Measurements from ENCODE around the gene CNTNAP4. TPM values are rescaled to one million over a fixed set of nuclear protein-coding genes. Genes with fewer than 3 reads are reported as not detected.
A peak's percentile ranks its signal among the peaks of the same experiment; 100 is the strongest.

CNTNAP4 gene
- polyA plus RNA-seq (ENCODE audit: insufficient read length in 4 of 4), result under 1 TPM; 0.14 to 0.51 (median 0.24) TPM

GRCh38 chr16:76276745-76277438 is at the start of gene CNTNAP4:
Gene CNTNAP4 (plus strand): TSS chr16:76277401. CDS start chr16:76277663, 262 bp downstream.
- DNase-seq (ENCODE audit: low read depth in 4 of 4, low spot score in 2 of 4), result no peak

- DNase-seq (ENCODE audit: low read depth in 4 of 4, low spot score in 2 of 4), result no peak
Measured at GRCh38 chr16:76228546-76229146, 48.6 kb upstream of the CNTNAP4 start.

DNA sequence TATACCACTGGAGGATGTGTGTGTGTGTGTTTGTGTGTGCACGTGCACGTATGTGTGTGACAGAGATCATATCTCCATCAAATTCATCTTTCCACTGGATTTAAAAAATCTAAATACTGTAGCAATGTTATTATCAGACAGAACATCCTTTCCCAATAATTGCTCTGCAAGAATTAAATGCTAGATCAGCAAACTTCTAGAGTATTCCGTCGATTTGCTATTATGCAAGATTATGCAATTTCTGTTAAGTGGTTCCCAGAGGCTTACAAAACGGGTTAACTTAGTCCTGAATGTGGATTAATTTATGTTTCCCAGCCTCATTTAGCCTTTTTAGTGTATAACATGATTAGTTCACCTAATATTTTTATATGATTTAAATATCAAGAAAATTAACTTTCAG is 44.5 kb upstream of the CNTNAP4 start:
- no peak for DNase-seq (ENCODE audit: low read depth in 4 of 4, low spot score in 2 of 4)

DNA sequence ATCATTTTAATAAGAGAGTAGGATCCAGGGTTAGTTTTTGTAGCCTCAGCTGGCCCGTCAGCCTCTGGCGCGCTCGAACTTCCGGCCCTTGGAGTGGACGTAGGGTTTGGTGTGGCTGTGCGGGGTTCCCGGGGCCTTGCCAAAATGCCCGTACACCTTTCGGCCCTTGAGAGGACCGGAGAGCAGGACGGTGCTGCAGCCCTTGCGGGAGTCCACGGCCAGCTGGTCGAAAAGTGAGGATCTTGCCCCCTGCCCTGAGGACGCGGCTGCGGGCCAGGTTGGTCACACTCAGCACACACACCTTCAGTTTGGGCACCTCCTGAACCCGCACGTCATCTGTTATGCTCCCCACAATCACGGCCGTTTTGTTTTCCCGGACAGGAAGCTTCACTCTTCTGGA is 42.2 kb upstream of the CNTNAP4 start:
- no peak for DNase-seq (ENCODE audit: low read depth in 4 of 4, low spot score in 2 of 4)

GRCh38 chr16:76235426-76235825 is 41.8 kb upstream of the CNTNAP4 start:
- no peak for DNase-seq (ENCODE audit: low read depth in 4 of 4, low spot score in 2 of 4)

DNA sequence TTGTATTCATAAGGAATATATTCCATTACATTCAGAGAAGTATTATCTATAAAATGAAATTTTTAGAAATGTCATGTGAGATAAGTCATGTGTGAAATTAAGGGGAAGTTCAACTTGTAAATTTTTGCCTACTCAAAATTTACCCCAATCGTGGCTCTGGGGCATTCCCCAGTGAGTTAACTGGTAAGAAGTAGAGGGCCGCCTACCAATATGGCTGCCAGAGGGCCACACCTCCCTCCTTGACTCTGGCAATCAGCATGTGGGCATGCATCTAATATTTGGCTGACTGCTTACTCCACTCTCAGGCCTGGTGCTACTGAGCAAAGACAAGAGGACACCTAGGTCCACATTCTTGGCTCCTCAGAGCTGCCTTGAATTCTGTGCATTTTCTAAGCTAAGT is 39.7 kb upstream of the CNTNAP4 start:
- no peak for DNase-seq (ENCODE audit: low read depth in 4 of 4, low spot score in 2 of 4)

- DNase-seq (ENCODE audit: low read depth in 4 of 4, low spot score in 2 of 4), result no peak
Measured at GRCh38 chr16:76241755-76242154, 35.4 kb upstream of the CNTNAP4 start.

DNA sequence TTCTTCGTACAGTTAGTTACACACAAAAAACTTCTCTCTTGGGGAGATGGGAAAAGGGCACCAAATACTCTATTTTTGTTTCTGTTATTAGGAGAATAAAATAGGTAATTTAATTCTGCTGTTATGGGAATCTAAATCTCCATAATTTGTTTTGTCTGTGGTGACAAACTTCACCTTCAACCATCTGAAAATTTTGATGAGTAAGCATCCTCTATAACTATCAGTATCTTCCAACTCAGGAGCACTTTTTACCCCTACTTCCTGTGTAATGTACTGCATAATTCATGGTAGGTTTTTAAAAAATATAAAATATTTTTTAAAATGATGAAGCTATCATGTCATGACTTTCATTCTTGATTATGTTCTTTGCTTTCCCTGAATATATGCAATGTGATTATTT is 33.6 kb upstream of the CNTNAP4 start:
- DNase-seq (ENCODE audit: low read depth in 4 of 4, low spot score in 2 of 4), result no peak

DNA sequence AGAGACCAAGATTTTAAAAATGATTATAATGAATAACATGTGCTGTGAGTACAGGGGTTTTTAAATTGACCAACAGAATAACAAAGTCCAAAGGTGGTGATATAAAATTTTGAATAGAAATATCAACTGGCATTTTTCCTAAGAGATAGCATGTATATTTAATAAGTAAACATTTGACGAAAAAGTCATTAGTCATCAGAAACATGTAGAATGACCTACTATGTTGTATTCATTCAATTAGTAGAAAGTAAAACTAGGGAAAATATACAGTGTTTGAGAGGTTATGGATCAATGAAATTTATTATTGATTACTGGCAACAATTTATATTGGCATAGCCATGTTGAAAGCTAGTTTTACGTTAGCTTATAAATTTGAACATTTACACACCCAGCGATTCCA is 30.6 kb upstream of the CNTNAP4 start:
- no peak for DNase-seq (ENCODE audit: low read depth in 4 of 4, low spot score in 2 of 4)

GRCh38 chr16:76265434-76266045 is 11.7 kb upstream of the CNTNAP4 start:
- no peak for DNase-seq (ENCODE audit: low read depth in 4 of 4, low spot score in 2 of 4)

- no peak for DNase-seq (ENCODE audit: low read depth in 4 of 4, low spot score in 2 of 4)
Measured at GRCh38 chr16:76268824-76269223, 8.4 kb upstream of the CNTNAP4 start.

- DNase-seq (ENCODE audit: low read depth in 4 of 4, low spot score in 2 of 4), result no peak
Measured at GRCh38 chr16:76277460-76278030, 344 bp downstream of the CNTNAP4 start.

DNA sequence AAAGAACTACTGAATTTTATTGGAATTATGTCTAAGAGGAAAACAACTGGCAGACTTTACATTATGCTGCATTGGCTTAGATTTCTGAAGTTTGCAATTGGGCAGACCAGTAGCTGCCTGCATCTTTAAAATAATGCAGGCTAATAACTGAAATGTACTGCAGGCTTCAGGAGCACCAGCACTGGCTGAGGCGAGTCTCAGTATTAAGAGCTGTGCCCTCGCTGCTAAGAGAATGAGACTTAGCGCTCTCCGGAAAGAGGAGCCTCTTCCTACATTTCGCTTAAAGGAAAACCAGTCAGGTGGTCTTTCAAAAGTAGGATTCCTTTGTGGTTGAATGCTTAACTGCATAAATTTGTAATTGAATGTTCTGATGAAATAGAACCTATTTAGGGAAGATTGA is 885 bp downstream of the CNTNAP4 start:
- no peak for DNase-seq (ENCODE audit: low read depth in 4 of 4, low spot score in 2 of 4)

DNA sequence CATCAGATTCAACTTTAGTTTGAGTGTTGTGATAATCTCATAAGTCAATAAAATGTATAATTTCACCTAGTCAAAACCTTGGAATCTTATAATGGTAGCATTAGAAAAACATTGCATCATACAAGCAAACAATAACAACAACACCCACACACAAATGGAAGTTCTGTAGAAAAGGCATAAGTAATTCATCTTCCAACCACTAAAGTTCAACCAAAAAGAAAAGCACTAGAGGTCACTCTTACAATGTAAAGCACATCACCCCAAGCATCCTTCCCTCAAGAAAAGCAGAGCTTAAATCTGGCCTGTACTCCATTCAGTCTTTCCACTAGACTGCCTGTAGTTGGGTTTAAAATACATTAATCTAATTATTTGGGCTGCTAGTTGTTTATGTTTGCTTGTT is 1.8 kb downstream of the CNTNAP4 start:
- peak in 1 of 4 donors; percentile 16 for DNase-seq (ENCODE audit: low read depth in 4 of 4, low spot score in 2 of 4)

GRCh38 chr16:76280421-76281215 is 3.4 kb downstream of the CNTNAP4 start:
- DNase-seq (ENCODE audit: low read depth in 4 of 4, low spot score in 2 of 4), result no peak

DNA sequence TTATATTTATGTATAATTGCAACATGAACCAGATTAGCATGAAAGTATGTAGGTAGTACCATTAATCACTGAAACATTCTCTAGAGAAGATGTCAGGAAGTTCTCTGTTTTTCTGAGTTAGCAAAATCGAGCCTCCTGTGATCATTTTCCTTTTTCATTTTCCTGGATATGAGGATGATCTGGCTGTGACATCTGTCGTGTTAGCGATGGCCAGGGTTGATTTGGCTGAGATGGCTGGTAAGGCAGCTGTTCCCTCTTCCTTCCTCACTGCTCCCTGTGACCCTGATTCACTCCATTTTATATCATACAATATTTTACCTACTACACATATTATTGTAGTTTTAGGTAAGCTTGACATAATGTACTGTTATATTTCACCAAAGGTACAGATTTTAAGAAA is 10.3 kb downstream of the CNTNAP4 start:
- DNase-seq (ENCODE audit: low read depth in 4 of 4, low spot score in 2 of 4), result no peak

DNA sequence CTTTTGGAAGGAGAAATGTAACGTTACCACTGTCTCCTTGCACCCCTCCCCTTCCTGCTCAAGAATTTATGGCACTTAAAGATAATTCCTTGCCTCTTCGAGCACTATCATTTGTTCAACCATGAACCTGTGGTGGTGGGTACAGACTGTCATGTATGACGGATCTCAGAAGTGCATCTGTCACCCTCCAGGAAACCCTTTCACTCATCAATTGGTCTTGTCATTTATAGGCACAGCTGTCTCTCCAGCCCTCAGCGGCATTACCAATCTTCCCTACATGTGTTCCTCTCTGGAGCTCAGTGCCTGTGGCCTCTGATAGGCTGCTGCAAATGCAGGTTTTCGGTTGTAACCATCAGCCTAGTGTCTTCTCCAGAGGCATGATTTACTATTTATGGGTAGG is 15.0 kb downstream of the CNTNAP4 start:
- DNase-seq (ENCODE audit: low read depth in 4 of 4, low spot score in 2 of 4), result no peak

DNA sequence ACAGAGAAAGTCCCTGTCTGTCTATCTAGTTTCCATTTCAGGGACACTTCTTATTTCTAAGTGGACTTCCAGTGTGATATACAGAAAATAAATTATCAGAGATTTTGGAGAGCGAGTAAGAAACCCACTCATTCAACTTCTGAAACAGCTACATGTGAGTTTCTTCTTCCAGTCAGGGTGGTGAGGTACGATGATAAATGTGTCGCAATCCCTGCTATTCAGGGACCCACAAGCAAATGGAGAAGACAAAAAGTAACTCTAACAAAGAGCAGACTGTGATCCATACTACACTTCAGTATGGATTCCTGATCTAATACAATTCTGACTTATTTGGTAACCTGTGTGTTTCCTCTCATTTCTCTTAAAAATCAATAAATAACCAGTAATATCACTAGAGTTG is 16.8 kb downstream of the CNTNAP4 start:
- no peak for DNase-seq (ENCODE audit: low read depth in 4 of 4, low spot score in 2 of 4)

- DNase-seq (ENCODE audit: low read depth in 4 of 4, low spot score in 2 of 4), result no peak
Measured at GRCh38 chr16:76294396-76295214, 17.4 kb downstream of the CNTNAP4 start.

DNA sequence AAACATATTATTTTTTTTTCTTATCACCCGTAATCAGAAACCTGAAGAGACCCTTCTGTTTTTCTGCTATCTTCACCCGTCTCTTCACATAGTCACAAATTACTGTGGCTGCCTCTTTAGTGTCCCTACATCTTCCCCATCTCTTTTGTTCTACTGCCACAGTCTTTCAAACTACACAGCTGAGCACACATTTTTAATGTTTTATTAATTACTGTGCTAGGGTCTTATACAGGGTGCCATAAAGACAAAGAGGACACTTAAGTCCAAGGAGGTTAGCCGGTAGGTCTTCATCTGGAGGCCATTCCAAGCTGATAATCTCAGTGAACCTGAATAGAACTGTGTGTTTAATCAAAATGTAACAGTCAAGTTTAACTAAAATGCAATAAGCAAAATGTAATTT is 20.7 kb downstream of the CNTNAP4 start:
- DNase-seq (ENCODE audit: low read depth in 4 of 4, low spot score in 2 of 4), result no peak
